ENCODE results near the gene SPRING1.

DNA sequence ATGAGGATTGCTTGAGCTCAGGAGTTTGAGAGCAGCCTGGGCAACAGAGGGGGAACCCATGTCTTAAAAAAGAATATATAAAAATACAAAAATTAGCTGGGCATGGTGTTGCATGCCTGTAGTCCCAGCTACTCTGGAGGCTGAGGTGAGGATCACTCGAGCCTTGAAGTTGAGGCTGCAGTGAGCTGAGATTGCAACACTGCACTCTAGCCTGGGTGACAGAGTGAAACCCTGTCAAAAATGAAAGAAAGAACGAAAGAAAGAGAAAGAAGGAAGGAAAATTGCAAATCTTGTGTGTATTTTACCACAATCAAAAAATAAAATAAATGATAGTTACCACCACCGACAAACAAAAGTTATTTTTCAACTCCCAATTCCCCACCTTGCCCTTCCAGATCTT is 45.3 kb downstream of the SPRING1 start:
- TF ChIP-seq CTCF (IDR thresholded peaks at IDR 0.05; ENCODE audit: low read depth, low read length) (no peak), EZH2phosphoT487 (IDR thresholded peaks at IDR 0.05; ENCODE audit: low read depth) (no peak)
